ENCODE data around the gene SKIC8.

Gene SKIC8

GRCh38 chr15:78237146-78237545, 62.3 kb downstream of the SKIC8 start:
- in situ Hi-C loops (cut with HindIII; ENCODE audit: low sequenced_read_pairs), result no loop called here

GRCh38 chr15:78236491-78236890, 62.9 kb downstream of the SKIC8 start:
- in situ Hi-C loops (cut with HindIII; ENCODE audit: low sequenced_read_pairs), result no loop called here

- in situ Hi-C loops (cut with HindIII; ENCODE audit: low sequenced_read_pairs), result no loop called here
Measured at GRCh38 chr15:78234515-78235040, 64.8 kb downstream of the SKIC8 start, which contains the start of gene ACSBG1. Gene ACSBG1 (minus strand): TSS chr15:78234565. CDS start chr15:78234501, 64 bp downstream.

GRCh38 chr15:78233496-78233895, 65.9 kb downstream of the SKIC8 start:
- in situ Hi-C loops (cut with HindIII; ENCODE audit: low sequenced_read_pairs), result no loop called here
